HepG2 (cell line): ENCODE measurements around the gene GK. TPM values are rescaled to one million over a fixed set of nuclear protein-coding genes. Genes with fewer than 3 reads are reported as not detected.

Experiments used
- ATAC-seq: fragments of 200-7000 bp; cut with Tn5 transposase; 3 replicates; pipeline ENCODE4 v1.9.1; 2020; ENCODE audit warnings: mild to moderate bottlenecking, moderate library complexity
- BruUV-seq: library from RNA; stranded (reverse); fragments of 400-500 nt; replicated peaks from 2 replicates; lab custom pipeline; 2021; lab: Mats Ljungman, UMichigan
- CTCF ChIA-PET: fragments of 300-600 bp; formaldehyde crosslinking; extraction: SDS; loops from one replicate; lab custom pipeline; 2021; ENCODE audit warnings: low total read pairs, inconsistent platforms, low intra/inter-chr PET ratio; lab: Yijun Ruan, JAX
- POLR2A ChIA-PET: fragments of 350-600 bp; sonication (Branson Sonifier 250); formaldehyde crosslinking; loops from one replicate; lab custom pipeline; 2020; ENCODE audit warnings: antibody characterized with exemption, inconsistent platforms; lab: Yijun Ruan, JAX
- DNase-seq: peaks from one replicate; pipeline ENCODE4 v3.0.0-alpha.2; 2015; ENCODE audit warnings: low spot score
- FAIRE-seq: peaks from 3 replicates; lab custom pipeline; 2011; peaks lifted over from hg19 to GRCh38; lab: Jason Lieb, UNC
- H2AFZ ChIP-seq: one replicate; pipeline ENCODE4 v1.6.1; 2011; ENCODE audit warnings: low read length, inconsistent platforms
- H3K27ac ChIP-seq: fragments of 300-600 bp; 3 replicates; pipeline ENCODE4 v1.8.0; 2011; ENCODE audit warnings: mixed run types, mild to moderate bottlenecking, mixed read lengths, low read length, inconsistent platforms; ENCODE audit not compliant: insufficient read depth; ENCODE audit errors: extremely low read length
- H3K27me3 ChIP-seq, 2 experiments: fragments of 200-600 bp in 1 of 2; 2 replicates in 1 of 2; 3 replicates in 1 of 2; pipeline versions ENCODE4 v1.6.0 to v1.8.0; 2011; ENCODE audit warnings: low read length in 2 of 2, mild to moderate bottlenecking in 2 of 2, moderate library complexity in 2 of 2, inconsistent platforms in 1 of 2; ENCODE audit not compliant: insufficient read depth in 2 of 2, control insufficient read depth in 1 of 2
- H3K36me3 ChIP-seq, 2 experiments: fragments of 200-600 bp in 1 of 2; replicated peaks in 1 of 2; 2 replicates in 1 of 2; 3 replicates in 1 of 2; pipeline versions ENCODE4 v1.5.1 to v1.8.0; 2011; ENCODE audit warnings: low read length in 2 of 2, inconsistent platforms in 1 of 2; ENCODE audit not compliant: insufficient read depth in 2 of 2, control insufficient read depth in 1 of 2
- H3K4me1 ChIP-seq: 2 replicates; pipeline ENCODE4 v1.5.1; 2012; ENCODE audit warnings: low read length, inconsistent platforms; ENCODE audit not compliant: insufficient read depth
- H3K4me2 ChIP-seq: 2 replicates; pipeline ENCODE4 v1.6.0; 2011; ENCODE audit warnings: low read depth, low read length, inconsistent platforms
- H3K4me3 ChIP-seq, 3 experiments: fragments of 200-600 bp in 1 of 3; sonication (generic), shearing (Covaris generic) in 1 of 3; replicated peaks in 1 of 3; 2 replicates each; pipeline ENCODE4 v1.5.1; 2011 to 2016; ENCODE audit warnings: low read length in 3 of 3, inconsistent platforms in 2 of 3, low read depth in 2 of 3, mild to moderate bottlenecking in 2 of 3, control low read depth in 1 of 3, mixed read lengths in 1 of 3; ENCODE audit not compliant: insufficient read depth in 1 of 3
- H3K79me2 ChIP-seq: one replicate; pipeline ENCODE4 v1.6.1; 2011; ENCODE audit warnings: low read length, inconsistent platforms; ENCODE audit not compliant: insufficient read depth
- H3K9ac ChIP-seq: 2 replicates; pipeline ENCODE4 v1.6.0; 2011; ENCODE audit warnings: mild to moderate bottlenecking, low read depth, low read length, inconsistent platforms; ENCODE audit not compliant: insufficient read depth
- H3K9me3 ChIP-seq: 2 replicates; pipeline ENCODE4 v1.5.1; 2012; ENCODE audit warnings: mild to moderate bottlenecking, low read length
- H4K20me1 ChIP-seq: 2 replicates; pipeline ENCODE4 v1.6.0; 2011; ENCODE audit warnings: inconsistent platforms, mild to moderate bottlenecking, low read length, moderate library complexity; ENCODE audit not compliant: insufficient read depth
- AHR ChIP-seq: IDR thresholded peaks from 2 replicates; pipeline ENCODE4 v1.6.1; 2018; ENCODE audit warnings: missing genetic modification reagents, missing compliant biosample characterization
- CENPX ChIP-seq: sonication (generic); formaldehyde crosslinking; IDR thresholded peaks from 2 replicates; pipeline ENCODE4 v1.9.0; 2021; ENCODE audit warnings: mild to moderate bottlenecking, missing genetic modification reagents, moderate library complexity
- DRAP1 ChIP-seq: IDR thresholded peaks from 2 replicates; pipeline ENCODE4 v1.6.1; 2016; ENCODE audit warnings: missing genetic modification reagents, missing compliant biosample characterization
- MZF1 ChIP-seq: sonication (generic); formaldehyde crosslinking; IDR thresholded peaks from 2 replicates; pipeline ENCODE4 v1.8.1; 2023; ENCODE audit warnings: mild to moderate bottlenecking, missing genetic modification reagents, borderline replicate concordance
- PAF1 ChIP-seq: IDR thresholded peaks from 2 replicates; pipeline ENCODE4 v1.6.1; 2016; ENCODE audit warnings: missing genetic modification reagents, missing compliant biosample characterization
- SMAD9 ChIP-seq: sonication (generic); formaldehyde crosslinking; IDR thresholded peaks from 2 replicates; pipeline ENCODE4 v1.5.1; 2020; ENCODE audit warnings: mild to moderate bottlenecking, missing genetic modification reagents
- SSRP1 ChIP-seq: IDR thresholded peaks from 2 replicates; pipeline ENCODE4 v1.6.1; 2016; ENCODE audit warnings: control low read depth
- ZBTB20 ChIP-seq: sonication (generic); formaldehyde crosslinking; IDR thresholded peaks from 2 replicates; pipeline ENCODE4 v1.8.1; 2023; ENCODE audit warnings: missing genetic modification reagents, low read depth, mild to moderate bottlenecking, borderline replicate concordance
- ZNF124 ChIP-seq: sonication (generic); formaldehyde crosslinking; IDR thresholded peaks from 2 replicates; pipeline ENCODE4 v1.4.0; 2020; ENCODE audit warnings: missing genetic modification reagents
- ZNF256 ChIP-seq: sonication (generic); formaldehyde crosslinking; conservative IDR thresholded peaks from 2 replicates; pipeline ENCODE4 v1.4.0; 2020; ENCODE audit warnings: missing genetic modification reagents
- ZNF687 ChIP-seq: sonication (generic); formaldehyde crosslinking; IDR thresholded peaks from 2 replicates; pipeline ENCODE4 v1.5.1; 2020; ENCODE audit warnings: mild to moderate bottlenecking, missing genetic modification reagents, moderate library complexity
- WGBS: methylation state at CpG from one replicate; pipeline ENCODE4 v1.1.6; 2017; ENCODE audit warnings: low lambda C conversion rate; 5-methylcytosine and 5-hydroxymethylcytosine counted together
- in situ Hi-C: cut with HindIII; loops from 2 replicates; pipeline ENCODE4 v1.10.0; 2017; ENCODE audit warnings: low pct_unique_long_range_greater_than_20kb; ENCODE audit not compliant: extremely low pct_ligation_motif_present
- intact Hi-C: fragments of 100-400 bp; cut with micrococcal nuclease; formaldehyde crosslinking; loops from one replicate; pipeline ENCODE4 v1.10.0; 2022; ENCODE audit not compliant: unreplicated experiment
- polyA plus RNA-seq, 8 experiments: library from polyadenylated mRNA; depleted of rRNA in 3 of 8; stranded (reverse) in 7 of 8; unstranded in 1 of 8; fragments of >200 nt; fragmentation: Illumina TruSeq in 4 of 8; extraction: Trizol in 4 of 8; gene quantifications; 2 replicates each; pipeline versions ENCODE4 v1.2.1 to v1.2.3, GENCODE V29; 2011 to 2016; ENCODE audit warnings: low read depth in 4 of 8, missing spikeins in 1 of 8, mixed read lengths in 1 of 8; ENCODE audit not compliant: insufficient read depth in 1 of 8
- total RNA-seq, 5 experiments: library from RNA; depleted of rRNA; stranded (reverse); fragments of >200 nt; fragmentation: Illumina TruSeq; extraction: Trizol; gene quantifications; 2 replicates each; pipeline ENCODE4 v1.2.3, GENCODE V29; 2016; ENCODE audit warnings: low read depth in 1 of 5

Gene GK
- total and polyA plus RNA-seq, 2 of the 13 experiments (the other 11 are each of a cell fraction or from before 2014, with no cell fraction given) = 64.2 to 265 TPM

- no peak for TF ChIP-seq ZNF687
- no peak for TF ChIP-seq MZF1
- TF ChIP-seq ZBTB20 = no peak
- TF ChIP-seq DRAP1 (CRISPR knock-in tag) = no peak
- no peak for TF ChIP-seq CENPX (CRISPR knock-in tag)
Observed at GRCh38 chrX:30673884-30674598, 20.8 kb downstream of the GK start (continued).

- no peaks in the 10 kb centered on the region for H3K9me3 ChIP-seq
- BruUV-seq = no TSS peak
- FAIRE-seq (no peak), DNase-seq (no peak), ATAC-seq (no peak)
- TF ChIP-seq ZNF256 (CRISPR knock-in tag) = no peak
- TF ChIP-seq ZNF124 (CRISPR knock-in tag) = no peak
- 0 out of 2 replicates have a peak, but pooled peaks have one; percentile 30 for TF ChIP-seq SSRP1 (CRISPR knock-in tag)
- peak; percentile 79 for TF ChIP-seq PAF1
- TF ChIP-seq AHR (CRISPR knock-in tag) = no peak
- no peak for TF ChIP-seq SMAD9
- ChIA-PET POLR2A (interaction anchor here (1.0 kb wide), 1 partner anchor 19 kb away, joined by 3 read pairs; no protein-coding TSS in a partner anchor), CTCF (no interaction called here)
- no peak overlapping the region for H3K4me3 ChIP-seq
- peaks cover 1 to 7% of the 10 kb centered on the region in 2 experiments; a peak in 2 of 5 replicates for H3K36me3 ChIP-seq
- no peak overlapping the region for H3K4me2 ChIP-seq
- no peaks in the 10 kb centered on the region for H3K79me2 ChIP-seq
- H3K4me1 ChIP-seq = peaks cover 37% of the 10 kb centered on the region
- no peak overlapping the region for H2AFZ ChIP-seq
- in situ Hi-C loops (no loop called here), intact Hi-C loops (loop anchor here (5.0 kb wide), 1 partner anchor 37 kb away; no protein-coding TSS in a partner anchor)
- H3K27ac ChIP-seq = no peak overlapping the region
- H3K27me3 ChIP-seq = no peaks in the 10 kb centered on the region
- 92% methylated on average over 3 of the region's 3 CpGs for WGBS
- H4K20me1 ChIP-seq = no peaks in the 10 kb centered on the region
- no peak overlapping the region for H3K9ac ChIP-seq
Observed at GRCh38 chrX:30674799-30675198, 21.6 kb downstream of the GK start.
